Vagina (tissue), 2 donors: ENCODE measurements around the gene PTPN14.

Experiments
- CTCF ChIP-seq, 3 experiments: fragments of 450-650 bp in 2 of 3; fragments of 200-600 bp in 1 of 3; sonication (generic) in 1 of 3; IDR thresholded peaks; one replicate each; pipeline ENCODE4 v1.5.1; 2017 to 2019; ENCODE audit warnings: antibody characterized with exemption in 3 of 3, mild to moderate bottlenecking in 2 of 3, moderate library complexity in 2 of 3
- POLR2A ChIP-seq, 2 donors: fragments of 450-650 bp; IDR thresholded peaks; one replicate each; pipeline ENCODE4 v1.6.1; 2017; ENCODE audit warnings: antibody characterized with exemption in 2 of 2, mild to moderate bottlenecking in 2 of 2, moderate library complexity in 2 of 2

GRCh38 chr1:214464445-214465287 is 86.7 kb downstream of the PTPN14 start:
- no peak for TF ChIP-seq CTCF (IDR thresholded peaks at IDR 0.05)
- no peak for TF ChIP-seq POLR2A (IDR thresholded peaks at IDR 0.05)
